Hindlimb muscle (tissue), 1 donor: ENCODE data around the gene MAMDC2. TPM values are rescaled to one million over a fixed set of nuclear protein-coding genes. Genes with fewer than 3 reads are reported as not detected.
A peak's percentile ranks its signal among the peaks of the same experiment; 100 is the strongest.

ENCODE experiments used
- DNase-seq: peaks from one replicate; pipeline ENCODE4 v3.0.0-alpha.2; 2013
- polyA plus RNA-seq: library from polyadenylated mRNA; unstranded; fragments of 120-200 nt; gene quantifications from one replicate; pipeline ENCODE4 v1.2.1, GENCODE V29; 2013; ENCODE audit not compliant: insufficient read length

MAMDC2 gene
- polyA plus RNA-seq, 1 donor: 5.4 TPM

DNA sequence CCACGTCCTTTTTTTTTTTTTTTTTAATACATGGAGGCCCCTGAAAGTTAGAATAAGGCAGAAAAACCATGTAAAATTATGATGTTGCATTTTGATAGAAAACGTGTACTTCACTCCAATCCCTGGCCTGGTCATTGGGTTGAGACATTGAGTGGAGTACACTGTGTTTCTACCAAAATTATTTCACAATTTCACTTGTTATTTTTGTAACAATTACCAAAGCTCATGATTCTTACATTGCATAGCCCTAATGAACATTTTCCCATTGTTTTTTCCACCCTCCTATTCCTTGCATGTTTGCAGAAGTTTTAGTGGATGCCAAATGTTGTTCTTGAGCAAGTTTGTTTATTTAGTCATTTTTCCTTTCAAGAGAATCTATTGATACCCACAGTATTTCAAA is 21.9 kb downstream of the MAMDC2 start:
- no peak for DNase-seq

- DNase-seq: no peak
Observed at GRCh38 chr9:70066418-70066817, 22.8 kb downstream of the MAMDC2 start.

GRCh38 chr9:70066874-70067273 is 23.2 kb downstream of the MAMDC2 start:
- DNase-seq: no peak

DNA sequence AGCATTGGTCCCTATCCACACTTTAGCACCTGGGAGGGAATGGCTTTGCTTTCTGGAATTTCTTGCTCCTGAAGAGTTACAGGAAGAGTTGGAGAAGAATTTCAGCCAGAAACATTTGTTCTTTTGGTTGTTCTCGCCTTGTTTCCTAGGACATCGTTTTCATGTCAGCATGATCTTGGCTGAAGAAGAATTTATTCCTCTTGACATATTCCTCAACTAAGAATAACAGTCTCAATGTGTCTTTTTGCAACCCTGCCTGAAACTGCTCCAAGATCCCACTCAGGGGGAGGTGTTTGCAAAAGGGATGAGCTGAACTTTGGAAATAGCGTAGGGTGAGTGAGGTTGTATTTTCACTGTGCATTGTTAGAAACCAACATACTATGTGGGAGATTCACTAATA is 26.1 kb downstream of the MAMDC2 start:
- no peak for DNase-seq

- DNase-seq: no peak
Observed at GRCh38 chr9:70073193-70073592, 29.5 kb downstream of the MAMDC2 start.

- DNase-seq: no peak
Observed at GRCh38 chr9:70073756-70074155, 30.1 kb downstream of the MAMDC2 start.

DNA sequence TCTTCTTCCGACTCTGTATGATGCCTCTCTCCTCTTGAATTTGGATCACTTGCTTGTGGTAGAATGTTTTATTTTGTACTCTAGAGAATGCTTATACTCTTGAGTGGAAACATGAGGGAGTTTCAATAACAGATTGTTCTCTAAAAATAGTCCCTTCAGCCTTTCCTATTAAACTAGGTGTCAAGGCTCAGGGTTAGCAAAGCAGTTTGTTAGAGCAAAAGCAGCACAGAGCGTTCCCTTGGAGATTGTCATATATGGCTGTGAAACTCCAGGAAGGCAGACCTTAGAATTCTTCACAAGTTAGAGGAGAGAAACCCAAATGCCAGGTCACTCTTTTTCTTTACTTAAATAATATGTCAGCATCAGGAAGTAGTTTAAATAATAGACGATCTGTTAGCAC is 33.0 kb downstream of the MAMDC2 start:
- no peak for DNase-seq

- DNase-seq: no peak
Observed at GRCh38 chr9:70079417-70080037, 35.9 kb downstream of the MAMDC2 start.

GRCh38 chr9:70080481-70081119 is 37.0 kb downstream of the MAMDC2 start:
- peak; percentile 88 for DNase-seq

- no peak for DNase-seq
Observed at GRCh38 chr9:70081120-70081495, 37.5 kb downstream of the MAMDC2 start.

DNA sequence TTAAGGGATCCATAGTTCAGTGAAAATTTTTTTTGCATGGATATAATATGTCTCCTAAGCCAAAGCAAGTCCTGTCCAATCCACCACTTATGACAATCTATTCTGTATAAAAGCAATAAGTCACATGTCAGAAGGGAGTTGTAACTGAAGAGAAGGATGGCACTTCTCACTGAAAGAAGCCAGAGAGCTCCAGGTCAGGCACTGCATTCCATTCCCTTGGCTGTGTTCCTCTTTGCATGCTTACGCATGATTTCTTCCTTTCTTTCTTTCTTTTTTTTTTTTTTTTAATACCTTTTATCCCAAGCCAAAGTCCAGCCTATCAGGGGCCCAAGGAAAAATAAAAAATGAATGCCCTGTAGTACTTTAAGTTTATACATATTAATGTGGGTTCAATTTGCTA is 39.8 kb downstream of the MAMDC2 start:
- DNase-seq: no peak

DNA sequence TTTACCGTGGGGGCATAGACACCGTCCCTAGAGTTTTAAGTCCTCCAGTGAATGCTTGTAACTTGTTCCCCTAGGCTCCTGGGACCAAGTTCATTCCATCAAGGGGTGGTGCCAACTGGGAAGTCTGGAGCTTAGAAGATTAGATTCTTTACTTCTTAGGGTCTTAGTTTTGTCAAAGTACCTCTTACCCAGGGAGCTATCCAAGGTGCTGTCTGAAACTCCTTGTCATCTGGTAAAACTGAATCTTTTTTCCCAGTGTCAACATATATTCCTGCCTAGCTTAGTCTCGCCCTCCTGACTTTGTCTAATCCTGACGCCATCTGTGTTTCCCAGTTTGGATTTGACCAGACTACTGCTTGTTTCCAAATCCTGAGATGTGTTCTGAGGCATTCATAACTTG is 41.6 kb downstream of the MAMDC2 start:
- peak; percentile 40 for DNase-seq

DNA sequence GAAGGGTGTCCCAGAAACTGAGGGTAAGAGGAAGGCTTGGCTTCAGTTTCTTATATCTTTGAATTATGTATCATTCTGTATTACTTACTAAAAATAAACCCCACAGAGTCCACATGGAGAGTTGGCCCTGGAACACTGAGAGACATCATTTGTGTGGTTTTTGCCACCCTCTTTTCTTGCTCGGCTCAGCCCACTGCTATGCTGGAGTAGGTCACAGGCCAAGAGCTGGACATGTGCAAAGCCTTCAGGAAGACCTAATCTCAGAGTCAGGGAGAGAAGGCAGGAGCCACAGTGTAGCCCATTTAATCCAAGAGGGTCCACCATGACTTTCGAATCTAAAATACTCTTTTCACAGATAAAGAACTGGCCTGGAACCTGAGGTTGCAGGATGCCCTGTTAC is 47.5 kb downstream of the MAMDC2 start:
- DNase-seq: no peak

DNA sequence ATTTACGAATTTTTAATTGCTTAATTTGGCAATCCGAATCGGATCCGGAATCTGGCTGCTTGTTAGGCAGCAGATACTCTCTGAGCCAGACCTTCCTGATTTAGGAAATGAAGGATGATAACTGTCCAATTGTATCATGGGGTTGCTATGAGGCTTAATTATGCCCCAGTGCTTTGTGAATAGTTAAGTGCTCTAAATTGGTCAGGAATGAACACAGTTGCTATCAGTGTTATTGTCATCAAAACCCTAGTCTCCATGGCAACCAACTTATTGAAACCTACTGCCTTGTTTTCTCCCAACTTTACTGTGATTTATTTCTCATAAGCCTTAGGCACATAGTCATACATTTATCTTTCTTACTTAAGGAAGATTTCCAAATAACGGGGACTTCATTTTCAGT is 47.9 kb downstream of the MAMDC2 start:
- no peak for DNase-seq

- DNase-seq: no peak
Observed at GRCh38 chr9:70092190-70092589, 48.5 kb downstream of the MAMDC2 start.

DNA sequence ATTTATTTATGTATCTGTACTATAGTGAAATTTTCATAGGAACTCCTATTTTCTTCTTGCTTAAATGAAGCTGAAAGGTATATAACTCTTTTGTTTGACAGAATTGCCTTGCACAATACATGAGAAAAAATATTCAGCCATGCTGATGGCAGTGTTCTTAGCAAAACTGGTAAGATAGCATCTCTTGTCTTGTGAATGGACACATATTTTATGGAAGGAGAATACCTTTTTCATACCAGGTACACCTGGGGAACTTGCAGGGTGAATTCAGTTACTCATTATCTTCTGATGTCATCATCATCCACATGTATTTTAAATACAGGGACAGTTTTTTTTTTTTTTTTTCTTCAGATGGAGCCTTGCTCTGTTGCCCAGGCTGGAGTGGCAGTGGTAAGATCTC is 49.4 kb downstream of the MAMDC2 start:
- DNase-seq: no peak

GRCh38 chr9:70093944-70094343 is 50.3 kb downstream of the MAMDC2 start:
- DNase-seq: no peak

DNA sequence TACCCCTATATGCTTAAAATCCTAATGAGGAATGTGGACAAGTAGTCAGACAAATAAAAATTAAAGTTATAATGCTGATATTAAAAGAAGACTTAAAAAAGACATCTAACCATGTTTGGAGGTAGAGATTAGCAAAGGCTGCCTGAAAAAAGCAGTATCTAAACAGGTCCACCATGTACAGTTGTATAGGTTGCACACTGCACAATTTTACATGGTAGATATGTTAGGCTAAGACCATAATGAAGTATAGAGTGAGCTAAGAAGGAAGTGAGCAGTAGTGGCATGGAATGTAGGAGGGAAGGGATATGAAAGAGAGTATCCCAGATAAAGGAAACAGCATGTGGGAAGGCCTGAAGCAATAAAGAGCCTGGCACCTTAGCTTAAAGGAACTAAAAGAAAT is 51.1 kb downstream of the MAMDC2 start:
- no peak for DNase-seq

GRCh38 chr9:70097187-70097586 is 53.5 kb downstream of the MAMDC2 start:
- DNase-seq: no peak

DNA sequence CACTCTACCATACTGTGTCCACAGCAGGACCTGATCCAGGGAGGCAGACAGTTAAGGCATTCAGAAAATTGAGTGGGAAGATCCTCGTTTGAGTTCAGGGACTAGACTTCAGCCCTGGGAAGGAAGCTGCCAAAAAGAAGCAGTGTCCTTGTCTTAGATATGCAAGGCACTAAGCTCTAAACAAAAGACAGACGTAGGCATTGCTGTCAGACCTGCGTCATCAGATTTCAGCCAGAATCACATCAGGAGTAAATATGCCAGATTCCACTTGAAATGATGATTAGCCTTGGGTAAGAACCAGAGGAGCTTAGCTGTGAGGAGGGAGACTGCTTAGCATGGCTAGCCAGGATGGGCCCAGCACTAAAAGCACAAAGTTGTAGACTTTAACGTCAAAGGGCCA is 56.7 kb downstream of the MAMDC2 start:
- DNase-seq: no peak

DNA sequence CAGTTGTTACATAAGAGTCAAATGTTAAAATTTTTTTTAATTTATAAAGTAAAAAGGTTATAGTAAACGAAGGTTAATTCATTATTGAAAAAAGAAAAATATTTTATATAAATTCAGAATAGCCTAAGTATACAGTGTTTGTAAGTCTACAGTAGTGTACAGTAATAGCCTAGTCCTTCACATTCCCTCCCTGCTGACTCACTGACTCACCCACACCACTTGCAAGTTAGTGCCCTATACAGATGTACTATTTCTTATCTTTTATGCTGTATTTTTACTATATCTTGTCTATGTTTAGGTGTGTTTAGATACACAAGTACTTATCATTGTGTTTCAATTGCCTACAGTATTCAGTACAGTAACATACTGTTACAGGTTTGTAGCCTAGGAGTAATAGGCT is 57.6 kb downstream of the MAMDC2 start:
- DNase-seq: no peak

GRCh38 chr9:70105147-70105546 is 61.5 kb downstream of the MAMDC2 start:
- DNase-seq: no peak

DNA sequence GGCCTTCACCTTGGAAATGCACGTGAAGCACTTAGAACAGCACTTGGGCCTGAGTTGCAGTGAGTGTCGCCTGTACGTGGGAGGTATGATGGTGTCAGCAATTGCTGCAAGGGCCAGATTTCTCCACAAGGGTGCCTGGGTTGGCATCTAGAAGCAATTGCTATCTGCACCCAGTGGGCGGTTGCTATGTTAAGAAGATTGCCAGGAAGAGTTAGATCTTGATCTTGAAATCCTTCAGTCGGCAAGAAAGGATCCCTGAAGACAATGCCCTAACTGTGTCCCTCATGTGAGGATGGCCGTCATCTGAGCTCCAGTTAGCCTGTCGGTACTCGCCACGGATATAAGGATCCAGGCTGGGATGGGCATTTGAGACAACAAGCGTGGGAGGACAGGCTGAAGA is 62.9 kb downstream of the MAMDC2 start:
- no peak for DNase-seq

GRCh38 chr9:70107558-70107957 is 63.9 kb downstream of the MAMDC2 start:
- no peak for DNase-seq

GRCh38 chr9:70108181-70108580 is 64.5 kb downstream of the MAMDC2 start:
- DNase-seq: no peak
